Parathyroid adenoma (tissue), 2 donors: ENCODE measurements around the gene ZNF783.

Experiments
- H2AFZ ChIP-seq: fragments of 300-600 bp; sonication (generic); one replicate; pipeline ENCODE4 v1.7.0; 2017; ENCODE audit warnings: antibody characterized with exemption, mild to moderate bottlenecking
- H3K27ac ChIP-seq: fragments of 300-600 bp; sonication (generic); one replicate; pipeline ENCODE4 v1.7.0; 2017
- H3K27me3 ChIP-seq: fragments of 300-600 bp; sonication (generic); one replicate; pipeline ENCODE4 v1.7.0; 2017; ENCODE audit warnings: low read length; ENCODE audit not compliant: control insufficient read depth, insufficient read depth
- H3K36me3 ChIP-seq: fragments of 300-600 bp; sonication (generic); one replicate; pipeline ENCODE4 v1.7.0; 2017; ENCODE audit warnings: low read length; ENCODE audit not compliant: control insufficient read depth, insufficient read depth
- H3K4me1 ChIP-seq: fragments of 300-600 bp; sonication (generic); one replicate; pipeline ENCODE4 v1.7.0; 2017; ENCODE audit warnings: control low read depth
- H3K4me2 ChIP-seq: fragments of 300-600 bp; sonication (generic); one replicate; pipeline ENCODE4 v1.7.0; 2017; ENCODE audit warnings: low read length
- H3K4me3 ChIP-seq: fragments of 300-600 bp; sonication (generic); one replicate; pipeline ENCODE4 v1.7.0; 2017; ENCODE audit warnings: low read depth, low read length
- H3K79me2 ChIP-seq: fragments of 300-600 bp; sonication (generic); one replicate; pipeline ENCODE4 v1.7.0; 2017; ENCODE audit warnings: control low read depth
- H3K9ac ChIP-seq: fragments of 300-600 bp; sonication (generic); one replicate; pipeline ENCODE4 v1.7.0; 2017; ENCODE audit warnings: mild to moderate bottlenecking
- H3K9me3 ChIP-seq: fragments of 300-600 bp; sonication (generic); one replicate; pipeline ENCODE4 v1.7.0; 2017; ENCODE audit warnings: low read length; ENCODE audit not compliant: control insufficient read depth
- TF ChIP-seq, protein P1 (sequence below): fragments of 300-600 bp; sonication (generic); IDR thresholded peaks from one replicate; pipeline ENCODE4 v1.7.0; 2017; ENCODE audit warnings: antibody characterized with exemption, mild to moderate bottlenecking
- donor health status: primary hyperparathyroidism.

ZNF783 gene

DNA sequence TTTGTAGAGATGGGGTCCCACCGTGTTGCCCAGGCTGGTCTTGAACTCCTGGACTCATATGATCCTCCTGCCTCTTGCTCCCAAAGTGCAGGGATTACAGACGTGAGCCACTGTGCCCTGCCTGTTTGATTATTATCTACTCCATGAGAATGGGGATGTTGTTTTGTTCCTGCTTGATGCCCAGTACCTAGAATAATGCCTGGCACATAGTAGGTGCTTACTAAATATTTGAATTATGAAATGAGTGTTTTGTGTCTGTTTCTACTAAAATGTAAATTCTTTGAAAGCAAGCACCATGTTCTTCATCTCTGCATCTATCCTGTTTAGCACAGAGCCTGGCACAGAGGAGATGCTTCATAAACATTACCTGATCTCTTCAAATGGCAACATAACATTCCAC, 40.9 kb downstream of the ZNF783 start:
- Histone ChIP-seq H3K36me3 (no peaks in the 10 kb centered on the region), H2AFZ (no peak overlapping the region), H3K4me1 (no peaks in the 10 kb centered on the region), H3K79me2 (no peaks in the 10 kb centered on the region), H3K4me3 (no peak overlapping the region), H3K27me3 (no peaks in the 10 kb centered on the region), H3K27ac (no peak overlapping the region), H3K9ac (no peak overlapping the region), H3K4me2 (no peak overlapping the region), H3K9me3 (no peaks in the 10 kb centered on the region)
- TF ChIP-seq, protein P1, sequence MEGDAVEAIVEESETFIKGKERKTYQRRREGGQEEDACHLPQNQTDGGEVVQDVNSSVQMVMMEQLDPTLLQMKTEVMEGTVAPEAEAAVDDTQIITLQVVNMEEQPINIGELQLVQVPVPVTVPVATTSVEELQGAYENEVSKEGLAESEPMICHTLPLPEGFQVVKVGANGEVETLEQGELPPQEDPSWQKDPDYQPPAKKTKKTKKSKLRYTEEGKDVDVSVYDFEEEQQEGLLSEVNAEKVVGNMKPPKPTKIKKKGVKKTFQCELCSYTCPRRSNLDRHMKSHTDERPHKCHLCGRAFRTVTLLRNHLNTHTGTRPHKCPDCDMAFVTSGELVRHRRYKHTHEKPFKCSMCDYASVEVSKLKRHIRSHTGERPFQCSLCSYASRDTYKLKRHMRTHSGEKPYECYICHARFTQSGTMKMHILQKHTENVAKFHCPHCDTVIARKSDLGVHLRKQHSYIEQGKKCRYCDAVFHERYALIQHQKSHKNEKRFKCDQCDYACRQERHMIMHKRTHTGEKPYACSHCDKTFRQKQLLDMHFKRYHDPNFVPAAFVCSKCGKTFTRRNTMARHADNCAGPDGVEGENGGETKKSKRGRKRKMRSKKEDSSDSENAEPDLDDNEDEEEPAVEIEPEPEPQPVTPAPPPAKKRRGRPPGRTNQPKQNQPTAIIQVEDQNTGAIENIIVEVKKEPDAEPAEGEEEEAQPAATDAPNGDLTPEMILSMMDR: no peak

DNA sequence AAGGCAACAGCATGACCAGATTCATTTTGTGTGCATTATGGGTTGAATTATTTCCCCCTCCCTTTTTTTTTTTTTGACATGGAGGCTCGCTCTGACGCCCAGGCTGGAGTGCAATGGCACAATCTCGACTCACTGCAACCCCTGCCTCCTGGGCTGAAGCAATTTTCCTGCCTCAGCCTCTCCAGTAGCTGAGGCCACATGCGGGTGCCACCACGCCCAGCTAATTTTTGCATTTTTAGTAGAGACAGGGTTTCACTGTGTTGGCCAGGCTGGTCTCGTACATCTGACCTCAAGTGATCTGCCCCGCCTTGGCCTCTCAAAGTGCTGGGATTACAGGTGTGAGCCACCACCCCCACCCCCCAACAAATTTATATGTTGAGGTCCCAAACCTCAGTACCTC, 42.0 kb downstream of the ZNF783 start:
- no peaks in the 10 kb centered on the region for H3K4me1 ChIP-seq
- TF ChIP-seq, protein P1: no peak

DNA sequence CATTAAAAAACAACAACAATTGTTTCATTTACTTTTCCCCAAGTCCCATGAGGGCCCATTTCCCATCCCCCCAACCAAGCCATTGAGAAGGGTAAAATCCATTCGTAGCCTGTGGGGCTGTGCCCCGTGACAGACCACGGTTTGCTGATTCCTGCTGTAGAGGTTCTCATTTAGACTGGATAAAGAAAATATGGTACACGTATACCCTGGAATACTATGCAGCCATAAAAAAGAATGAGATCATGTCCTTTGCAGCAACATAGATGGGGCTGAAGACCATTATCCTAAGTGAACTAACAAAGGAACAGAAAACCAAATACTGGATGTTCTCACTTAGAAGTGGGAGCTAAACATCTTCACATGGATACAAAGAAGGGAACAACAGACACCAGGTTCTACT, 44.9 kb downstream of the ZNF783 start:
- TF ChIP-seq, protein P1: no peak
- H3K9me3 ChIP-seq: no peaks in the 10 kb centered on the region
- no peak overlapping the region for H3K27ac ChIP-seq
- H3K27me3 ChIP-seq: no peaks in the 10 kb centered on the region
- no peak overlapping the region for H3K9ac ChIP-seq
- H3K4me1 ChIP-seq: no peaks in the 10 kb centered on the region
- no peaks in the 10 kb centered on the region for H3K36me3 ChIP-seq
- H2AFZ ChIP-seq: no peak overlapping the region
- H3K79me2 ChIP-seq: no peaks in the 10 kb centered on the region
- no peak overlapping the region for H3K4me3 ChIP-seq
- H3K4me2 ChIP-seq: no peak overlapping the region

More for the DNA sequence above, 42.0 kb downstream of the ZNF783 start:
- Histone ChIP-seq H2AFZ (no peak overlapping the region), H3K4me3 (no peak overlapping the region), H3K79me2 (no peaks in the 10 kb centered on the region), H3K4me2 (no peak overlapping the region), H3K9me3 (no peaks in the 10 kb centered on the region), H3K27ac (no peak overlapping the region), H3K9ac (no peak overlapping the region), H3K36me3 (no peaks in the 10 kb centered on the region), H3K27me3 (no peaks in the 10 kb centered on the region)

DNA sequence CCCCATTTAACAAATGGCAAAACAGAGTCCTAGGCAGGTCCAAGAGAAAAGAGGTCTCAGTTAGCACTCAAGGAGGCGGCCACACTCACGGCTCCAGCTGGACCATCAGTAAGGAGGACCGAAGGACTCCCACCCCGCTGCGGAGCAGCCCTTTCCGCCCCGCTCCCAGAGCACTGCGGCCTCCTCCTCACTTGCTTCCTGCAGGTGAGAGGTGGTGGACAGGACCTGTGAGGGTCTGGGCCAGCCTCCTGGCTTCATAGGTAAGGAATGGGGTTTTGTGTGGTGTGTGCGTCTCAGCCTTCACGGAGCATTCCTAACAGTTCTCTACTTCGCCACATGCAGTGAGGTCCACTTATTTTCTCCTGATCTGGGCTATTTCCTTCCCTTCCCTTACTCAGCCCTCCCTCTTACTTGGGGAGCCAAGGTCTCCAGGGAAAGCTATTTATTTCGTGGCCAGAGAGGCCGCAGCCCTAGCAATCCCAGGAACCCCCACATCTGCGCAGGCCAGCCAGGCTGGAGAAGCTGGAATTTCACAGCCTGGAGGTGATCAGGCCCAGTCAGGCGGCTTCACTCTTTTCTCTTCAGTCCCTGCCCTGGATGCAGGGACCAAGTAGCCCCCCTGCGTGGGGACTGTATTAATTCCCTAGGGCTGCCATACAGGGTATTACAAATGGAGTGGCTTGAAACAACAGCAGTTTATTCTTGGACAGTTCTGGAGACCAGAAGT, 45.9 kb downstream of the ZNF783 start:
- no peak overlapping the region for H3K9ac ChIP-seq
- H3K9me3 ChIP-seq: no peaks in the 10 kb centered on the region
- TF ChIP-seq, protein P1: no peak
- H3K27ac ChIP-seq: no peak overlapping the region
- no peaks in the 10 kb centered on the region for H3K79me2 ChIP-seq
- H3K36me3 ChIP-seq: no peaks in the 10 kb centered on the region
- H3K4me2 ChIP-seq: no peak overlapping the region
- H3K27me3 ChIP-seq: no peaks in the 10 kb centered on the region
- H3K4me3 ChIP-seq: no peak overlapping the region
- no peak overlapping the region for H2AFZ ChIP-seq
- H3K4me1 ChIP-seq: no peaks in the 10 kb centered on the region
